ENCODE data around the gene BBS4.
A peak's percentile ranks its signal among the peaks of the same experiment; 100 is the strongest.
"Not testable (repeated sequence)": the region's sequence is repeated elsewhere in the genome, so short reads cannot be mapped to it uniquely, and the experiment has no call there.

The BBS4 gene

DNA sequence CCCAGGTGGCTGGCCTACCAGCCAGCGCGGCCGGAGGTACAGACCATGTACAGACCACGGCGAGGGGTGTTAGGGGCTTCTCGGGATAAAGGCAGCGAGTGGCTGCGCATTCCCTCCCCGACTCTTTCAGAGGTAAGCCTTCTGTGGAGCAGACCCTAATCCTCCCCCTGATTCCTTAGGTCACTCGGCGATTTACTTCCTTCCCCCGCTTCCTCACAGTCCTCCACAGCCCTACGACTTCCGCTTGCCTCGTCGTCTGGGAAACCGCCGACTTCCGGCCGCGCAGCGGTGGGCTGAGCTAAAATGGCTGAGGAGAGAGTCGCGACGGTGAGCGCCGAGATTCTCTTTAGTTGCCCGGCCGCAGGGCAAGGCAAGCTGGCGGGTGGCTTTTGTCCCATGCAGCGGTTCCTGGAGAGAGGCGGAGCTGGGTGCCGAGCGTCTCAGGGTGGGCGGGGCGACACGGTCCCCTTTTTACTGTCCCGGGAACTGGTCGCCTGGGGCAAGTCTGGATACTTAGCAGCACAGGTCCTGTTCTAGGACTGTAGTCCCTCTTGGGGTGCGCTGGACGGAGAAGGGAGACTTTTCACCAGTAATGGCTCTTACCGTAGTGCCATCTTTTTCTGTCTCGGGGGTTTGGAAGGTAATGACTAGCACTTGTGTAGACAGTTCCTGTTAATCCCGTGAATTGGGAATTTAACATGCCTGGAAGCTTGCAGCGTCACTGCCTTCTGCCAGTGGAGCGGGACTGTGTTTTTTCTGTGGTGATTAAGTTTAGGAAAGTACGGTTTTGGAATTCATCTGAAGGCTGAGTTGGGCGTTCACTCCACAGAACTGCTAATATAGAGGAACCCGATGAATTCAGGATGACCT lies at the start of gene BBS4, which contains the start of gene HIGD2B:
BBS4 (plus strand) TSS at position 283 of the 870 bp plus-strand sequence; CDS start at position 304, 21 bp downstream.
HIGD2B (minus strand) TSS at position 258 of the 870 bp plus-strand sequence. CDS start 9,808 bp downstream, outside the sequence.
- DNase-seq: peak; percentile 72 to 74

GRCh38 chr15:72636519-72637282 lies 49.3 kb upstream of the BBS4 start:
- DNase-seq: peak; percentile 20 to 35

GRCh38 chr15:72639759-72640483 lies 46.1 kb upstream of the BBS4 start:
- not testable (repeated sequence) for DNase-seq

GRCh38 chr15:72642271-72642670 lies 43.7 kb upstream of the BBS4 start:
- not testable (repeated sequence) for DNase-seq

GRCh38 chr15:72648631-72649253 lies 37.3 kb upstream of the BBS4 start:
- DNase-seq: not testable (repeated sequence)

GRCh38 chr15:72654397-72654796 lies 31.6 kb upstream of the BBS4 start, which contains the start of gene GOLGA6B:
GOLGA6B (plus strand) TSS chr15:72654697; CDS start chr15:72654738, 41 bp downstream.
- not testable (repeated sequence) for DNase-seq

DNA sequence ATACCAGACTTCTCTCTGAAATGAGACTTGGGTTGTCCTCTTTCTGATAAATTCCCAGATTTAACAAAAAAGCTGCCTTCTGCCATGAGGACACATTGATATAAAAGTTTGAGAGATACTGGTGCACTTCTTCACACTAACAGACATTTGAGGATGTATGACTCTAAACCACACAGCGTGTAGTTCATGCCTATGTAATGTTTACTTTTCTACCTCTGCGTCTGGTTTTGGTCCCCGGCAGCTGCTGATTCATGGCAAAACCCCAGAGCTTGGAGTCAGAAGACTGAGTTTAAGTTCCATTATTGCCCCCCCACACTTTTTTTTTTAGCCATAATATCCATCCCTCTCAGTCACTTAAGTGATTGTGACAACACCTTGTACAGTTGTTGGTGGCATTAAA lies 30.0 kb upstream of the BBS4 start:
- DNase-seq: not testable (repeated sequence)

DNA sequence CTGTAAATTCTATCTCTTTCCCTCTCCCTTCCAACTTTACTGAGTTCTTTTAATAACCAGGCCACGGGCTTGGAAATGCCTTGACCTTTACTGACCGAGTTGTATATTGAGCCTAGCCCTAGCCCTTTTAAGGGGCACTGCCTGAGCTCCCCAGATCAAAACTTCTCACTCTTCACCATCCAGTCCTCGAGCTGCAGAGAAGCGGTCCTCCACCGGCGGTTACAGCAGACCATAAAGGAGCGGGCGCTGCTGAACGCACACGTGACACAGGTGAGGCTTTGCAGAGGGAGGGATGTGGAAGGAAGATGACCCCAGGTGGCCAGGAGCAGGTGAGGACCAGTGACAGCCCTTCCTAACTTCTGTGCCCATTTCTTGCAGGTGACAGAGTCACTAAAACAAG lies 24.9 kb upstream of the BBS4 start:
- not testable (repeated sequence) for DNase-seq

- DNase-seq: not testable (repeated sequence)
Measured at GRCh38 chr15:72663931-72664330, 22.1 kb upstream of the BBS4 start.

GRCh38 chr15:72665706-72666105 lies 20.3 kb upstream of the BBS4 start:
- DNase-seq: not testable (repeated sequence)

GRCh38 chr15:72669803-72670202 lies 16.2 kb upstream of the BBS4 start:
- DNase-seq: not testable (repeated sequence)

DNA sequence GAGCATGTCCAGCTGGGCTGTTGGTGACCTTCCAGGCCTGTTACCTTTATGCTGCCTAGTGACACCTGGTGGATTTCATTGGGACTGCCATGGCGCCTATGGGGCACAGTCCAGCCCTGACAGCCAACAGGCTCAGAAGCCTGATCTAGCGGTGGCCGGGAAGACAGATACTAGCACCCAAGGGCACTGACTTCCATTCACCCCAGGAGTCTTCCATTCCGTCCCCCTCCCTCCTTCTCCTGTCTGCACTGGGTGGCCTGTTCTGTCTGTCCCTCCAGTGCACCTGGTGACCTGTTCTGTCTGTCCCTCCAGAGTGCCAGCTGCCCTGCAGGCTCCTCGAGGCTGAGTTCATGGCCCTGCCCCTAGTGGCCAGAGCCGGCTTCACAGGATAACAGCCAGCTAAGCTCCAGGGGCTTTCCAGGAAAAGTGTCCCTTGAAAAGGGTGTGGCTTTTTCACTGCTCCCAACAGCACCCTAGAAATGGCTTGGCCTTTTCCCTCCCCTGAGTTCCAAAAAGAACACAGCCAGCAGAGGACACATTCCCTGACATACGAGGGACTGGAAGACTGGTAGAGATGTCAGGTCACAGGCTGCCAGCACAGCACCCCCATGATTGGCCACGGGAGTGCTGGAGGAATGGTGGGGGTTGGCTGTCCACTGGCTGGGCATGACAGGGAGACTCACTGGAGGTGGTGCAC lies 15.2 kb upstream of the BBS4 start:
- DNase-seq: peak; percentile 64 to 69

DNA sequence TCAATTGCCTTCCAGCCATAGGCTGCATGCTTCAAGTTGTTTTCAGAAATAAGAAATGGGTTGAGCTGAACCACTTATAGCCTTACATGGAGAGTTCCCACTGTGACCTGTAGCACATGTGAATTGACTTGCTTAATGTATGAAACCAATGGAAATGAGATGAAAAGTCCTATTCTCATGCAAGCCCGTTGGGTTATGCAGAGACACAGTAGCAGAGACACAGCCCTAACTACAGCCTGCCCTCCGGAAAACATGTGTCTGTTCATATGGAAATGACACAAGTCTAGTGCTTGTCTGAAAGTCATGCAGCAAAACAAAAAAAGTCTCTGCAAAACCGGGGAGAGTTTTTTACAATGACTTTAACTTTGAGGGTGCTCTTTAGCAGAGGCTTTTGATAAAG lies 14.5 kb upstream of the BBS4 start:
- DNase-seq: no peak

DNA sequence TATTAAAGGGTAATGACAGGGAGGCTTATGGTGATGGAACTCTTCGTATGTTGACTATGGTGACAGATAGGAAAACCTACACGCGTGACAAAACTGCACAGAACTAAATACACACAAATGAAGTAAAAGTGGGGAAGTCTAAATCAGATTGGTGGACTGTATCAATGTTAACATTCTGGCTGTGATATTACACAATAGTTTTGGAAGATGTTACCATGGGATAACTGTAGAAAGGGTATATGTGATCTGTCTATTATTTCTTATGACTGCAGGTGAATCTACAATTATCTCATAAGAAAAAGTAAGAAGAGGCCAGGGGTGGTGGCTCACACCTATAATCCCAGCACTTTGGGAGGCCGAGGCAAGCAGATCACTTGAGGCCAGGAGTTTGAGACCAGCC lies 9.2 kb upstream of the BBS4 start:
- DNase-seq: no peak

GRCh38 chr15:72680931-72681330 lies 5.1 kb upstream of the BBS4 start:
- DNase-seq: no peak

GRCh38 chr15:72682772-72683171 lies 3.2 kb upstream of the BBS4 start:
- no peak for DNase-seq

- no peak for DNase-seq
Measured at GRCh38 chr15:72685301-72685924, 594 bp upstream of the BBS4 start.

DNA sequence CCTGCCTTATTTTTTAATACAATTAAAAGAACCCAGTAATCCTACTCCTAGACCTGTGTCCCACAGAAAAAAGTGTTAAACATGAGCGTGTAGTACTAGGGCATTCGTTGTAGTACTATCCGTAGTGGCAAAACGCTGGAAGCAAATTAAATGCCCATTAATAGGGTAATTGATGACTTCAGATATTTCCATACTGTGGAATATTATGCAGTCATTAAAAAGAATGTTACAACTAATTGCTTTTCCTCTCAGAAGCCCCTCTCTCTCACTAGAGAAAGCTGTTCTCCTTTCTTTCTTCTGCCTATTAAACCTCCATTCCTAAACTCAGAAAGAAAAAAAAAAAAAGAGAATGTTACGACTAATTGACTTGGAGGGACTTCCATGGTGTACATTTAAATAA lies 2.7 kb downstream of the BBS4 start:
- DNase-seq: no peak

- DNase-seq: no peak
Measured at GRCh38 chr15:72690938-72691337, 4.9 kb downstream of the BBS4 start.

DNA sequence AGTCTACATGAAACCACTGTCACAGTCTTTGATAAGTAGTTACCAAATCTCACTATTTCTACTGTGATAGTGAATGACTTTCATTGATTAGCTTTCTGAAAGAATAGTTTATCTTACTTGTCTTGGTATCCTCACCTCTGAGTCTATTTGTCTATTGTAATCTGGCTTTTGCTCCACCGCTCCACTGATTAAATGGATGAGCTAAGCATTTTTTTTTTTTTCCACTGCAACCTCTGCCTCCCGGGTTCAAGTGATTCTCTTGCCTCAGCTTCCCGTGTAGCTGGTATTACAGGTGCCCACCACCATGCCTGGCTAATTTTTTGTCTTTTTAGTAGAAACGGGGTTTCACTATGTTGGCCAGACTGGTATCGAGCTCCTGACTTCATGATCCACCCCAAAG lies 12.9 kb downstream of the BBS4 start:
- no peak for DNase-seq

DNA sequence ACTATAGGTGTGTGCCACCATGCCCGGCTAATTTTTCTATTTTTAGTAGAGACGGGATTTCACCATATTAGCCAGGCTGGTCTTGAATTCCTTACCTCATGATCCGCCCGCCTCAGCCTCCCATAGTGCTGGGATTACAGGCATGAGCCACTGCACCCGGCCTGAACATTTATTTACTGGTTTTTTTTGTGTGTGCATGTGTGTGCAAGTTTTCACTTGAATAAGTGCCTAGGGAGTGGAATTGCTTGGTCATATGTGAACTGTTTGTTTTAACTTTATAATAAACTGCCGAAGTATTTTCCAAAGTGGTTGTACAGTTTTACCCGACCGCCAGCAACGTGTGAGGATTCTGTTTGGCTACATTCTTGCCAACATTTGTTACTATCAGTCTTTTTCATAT lies 14.1 kb downstream of the BBS4 start:
- DNase-seq: no peak

All from activated CD4-positive, alpha-beta T cell treated with anti-CD3 and anti-CD28 coated beads, Interleukin-2, amount 50 U/mL, for 4 hours (primary cell).